H9 (cell line): ENCODE data around the gene NEMP1. TPM values are rescaled to one million over a fixed set of nuclear protein-coding genes. Genes with fewer than 3 reads are reported as not detected.
A peak's percentile ranks its signal among the peaks of the same experiment; 100 is the strongest.
"Not testable (repeated sequence)": the region's sequence is repeated elsewhere in the genome, so short reads cannot be mapped to it uniquely, and the experiment has no call there.

Experiments
- DNase-seq: peaks from one replicate; pipeline ENCODE4 v3.0.0-alpha.2; 2017
- H2AFZ ChIP-seq: one replicate; pipeline ENCODE4 v1.6.1; 2013; ENCODE audit warnings: mild to moderate bottlenecking, low read length, control low read depth, moderate library complexity
- H2AK5ac ChIP-seq: 2 replicates; pipeline ENCODE4 v1.6.1; 2013; ENCODE audit warnings: low read length, control low read depth, mixed read lengths; ENCODE audit not compliant: insufficient read length
- H2BK120ac ChIP-seq: one replicate; pipeline ENCODE4 v1.6.1; 2013; ENCODE audit warnings: low read depth, mild to moderate bottlenecking, low read length, control low read depth, inconsistent platforms; ENCODE audit not compliant: poor library complexity, severe bottlenecking
- H2BK12ac ChIP-seq: 2 replicates; pipeline ENCODE4 v1.6.1; 2013; ENCODE audit warnings: low read length, control low read depth, mixed read lengths, low read depth; ENCODE audit not compliant: insufficient read length
- H2BK15ac ChIP-seq: 2 replicates; pipeline ENCODE4 v1.6.1; 2013; ENCODE audit warnings: low read depth, low read length, control low read depth
- H2BK20ac ChIP-seq: one replicate; pipeline ENCODE4 v1.6.1; 2013; ENCODE audit warnings: low read depth, mild to moderate bottlenecking, low read length, control low read depth, inconsistent platforms; ENCODE audit not compliant: poor library complexity, severe bottlenecking
- H2BK5ac ChIP-seq: 2 replicates; pipeline ENCODE4 v1.6.1; 2013; ENCODE audit warnings: low read length, control low read depth, mixed read lengths; ENCODE audit not compliant: insufficient read length
- H3K14ac ChIP-seq: 2 replicates; pipeline ENCODE4 v1.6.1; 2013; ENCODE audit warnings: low read length, control low read depth; ENCODE audit not compliant: insufficient read depth
- H3K18ac ChIP-seq: 2 replicates; pipeline ENCODE4 v1.6.1; 2013; ENCODE audit warnings: low read depth, mild to moderate bottlenecking, mixed read lengths, low read length, control low read depth; ENCODE audit not compliant: insufficient read length
- H3K23ac ChIP-seq: 2 replicates; pipeline ENCODE4 v1.6.1; 2013; ENCODE audit warnings: low read length, control low read depth, mixed read lengths, low read depth; ENCODE audit not compliant: insufficient read length
- H3K23me2 ChIP-seq: 2 replicates; pipeline ENCODE4 v1.6.1; 2013; ENCODE audit warnings: low read depth, mild to moderate bottlenecking, mixed read lengths, low read length, control low read depth; ENCODE audit not compliant: insufficient read length, poor library complexity, severe bottlenecking
- H3K27ac ChIP-seq: 2 replicates; pipeline ENCODE4 v1.5.1; 2013; ENCODE audit warnings: low read length, control low read depth, mixed read lengths, low read depth; ENCODE audit not compliant: insufficient read length
- H3K27me3 ChIP-seq: 2 replicates; pipeline ENCODE4 v1.6.1; 2013; ENCODE audit warnings: low read length, control low read depth, inconsistent platforms; ENCODE audit not compliant: insufficient read depth
- H3K4ac ChIP-seq: 2 replicates; pipeline ENCODE4 v1.6.1; 2013; ENCODE audit warnings: low read depth, mild to moderate bottlenecking, control low read depth, inconsistent platforms, low read length, moderate library complexity
- H3K4me1 ChIP-seq: 2 replicates; pipeline ENCODE4 v1.6.1; 2013; ENCODE audit warnings: low read length, control low read depth, inconsistent platforms; ENCODE audit not compliant: insufficient read depth
- H3K4me2 ChIP-seq: 2 replicates; pipeline ENCODE4 v1.6.1; 2013; ENCODE audit warnings: low read length, control low read depth, mixed read lengths; ENCODE audit not compliant: insufficient read length, insufficient read depth
- H3K56ac ChIP-seq: 2 replicates; pipeline ENCODE4 v1.6.1; 2013; ENCODE audit warnings: low read depth, mild to moderate bottlenecking, mixed read lengths, low read length, control low read depth; ENCODE audit not compliant: insufficient read length
- H3K79me1 ChIP-seq: 2 replicates; pipeline ENCODE4 v1.6.1; 2013; ENCODE audit warnings: low read depth, mild to moderate bottlenecking, moderate library complexity, low read length, control low read depth, inconsistent platforms; ENCODE audit not compliant: insufficient read depth, poor library complexity, severe bottlenecking
- H3K79me2 ChIP-seq: 2 replicates; pipeline ENCODE4 v1.6.1; 2013; ENCODE audit warnings: low read length, control low read depth, inconsistent platforms; ENCODE audit not compliant: insufficient read depth
- H3K9ac ChIP-seq: 2 replicates; pipeline ENCODE4 v1.6.1; 2013; ENCODE audit warnings: low read length, control low read depth, mixed read lengths; ENCODE audit not compliant: insufficient read length; ENCODE audit errors: extremely low read depth
- H3K9me3 ChIP-seq: one replicate; pipeline ENCODE4 v1.6.1; 2013; ENCODE audit warnings: low read depth, low read length, inconsistent platforms; ENCODE audit not compliant: control insufficient read depth
- H3T11ph ChIP-seq: one replicate; pipeline ENCODE4 v1.6.1; 2013; ENCODE audit warnings: mild to moderate bottlenecking, low read length, control low read depth, inconsistent platforms
- H4K20me1 ChIP-seq: one replicate; pipeline ENCODE4 v1.6.1; 2013; ENCODE audit not compliant: control insufficient read depth, insufficient read length, insufficient read depth
- H4K5ac ChIP-seq: 2 replicates; pipeline ENCODE4 v1.6.1; 2013; ENCODE audit warnings: low read depth, mild to moderate bottlenecking, mixed read lengths, low read length, control low read depth; ENCODE audit not compliant: insufficient read length
- H4K8ac ChIP-seq: replicated peaks from 2 replicates; pipeline ENCODE4 v1.6.1; 2013; ENCODE audit warnings: low read length, control low read depth, mixed read lengths, low read depth; ENCODE audit not compliant: insufficient read length
- H4K91ac ChIP-seq: 2 replicates; pipeline ENCODE4 v1.6.1; 2013; ENCODE audit warnings: low read depth, mild to moderate bottlenecking, moderate library complexity, mixed read lengths, low read length, control low read depth; ENCODE audit not compliant: insufficient read length
- H3K27ac Mint-ChIP-seq, 3 experiments: 2 replicates in 2 of 3; 3 replicates in 1 of 3; pipeline ENCODE4 v1.8.0; 2020 to 2021; ENCODE audit warnings: mixed read lengths in 3 of 3, mild to moderate bottlenecking in 1 of 3, moderate library complexity in 1 of 3
- H3K27me3 Mint-ChIP-seq: 2 replicates; pipeline ENCODE4 v1.8.0; 2021; ENCODE audit warnings: low read depth, mild to moderate bottlenecking, moderate library complexity, mixed read lengths
- H3K36me3 Mint-ChIP-seq, 3 experiments: 2 replicates in 2 of 3; 3 replicates in 1 of 3; pipeline ENCODE4 v1.8.0; 2020 to 2021; ENCODE audit warnings: low read depth in 3 of 3, mixed read lengths in 3 of 3; ENCODE audit not compliant: insufficient read depth in 1 of 3
- H3K4me1 Mint-ChIP-seq, 2 experiments: 2 replicates each; pipeline ENCODE4 v1.8.0; 2020; ENCODE audit warnings: mixed read lengths in 2 of 2
- H3K4me3 Mint-ChIP-seq, 2 experiments: 2 replicates in 1 of 2; 3 replicates in 1 of 2; pipeline ENCODE4 v1.8.0; 2020 to 2021; ENCODE audit warnings: mild to moderate bottlenecking in 2 of 2, mixed read lengths in 2 of 2, moderate library complexity in 1 of 2
- H3K9me3 Mint-ChIP-seq, 2 experiments: 2 replicates in 1 of 2; 3 replicates in 1 of 2; pipeline ENCODE4 v1.8.0; 2020; ENCODE audit warnings: mild to moderate bottlenecking in 2 of 2, mixed read lengths in 2 of 2, moderate library complexity in 1 of 2
- WGBS: extraction: QIAGEN DNeasy Blood & Tissue Kit; methylation state at CpG from one replicate; pipeline ENCODE4 v1.1.7; 2013; ENCODE audit warnings: missing lambda C conversion rate, low lambda C conversion rate, mixed read lengths; ENCODE audit not compliant: insufficient read length; ENCODE audit errors: extremely low coverage; 5-methylcytosine and 5-hydroxymethylcytosine counted together
- total RNA-seq: library from RNA; stranded (reverse); gene quantifications from 2 replicates; pipeline ENCODE4 v1.2.1, GENCODE V29; 2021
- TF ChIP-seq, protein P1 (sequence below): fragments of 200-600 bp; sonication (generic); conservative IDR thresholded peaks from 3 replicates; pipeline ENCODE4 v1.8.0; 2021; ENCODE audit warnings: antibody characterized with exemption, mild to moderate bottlenecking

Gene NEMP1
- total RNA-seq, 1 experiment from 2014 or later, result 50.1 TPM

DNA sequence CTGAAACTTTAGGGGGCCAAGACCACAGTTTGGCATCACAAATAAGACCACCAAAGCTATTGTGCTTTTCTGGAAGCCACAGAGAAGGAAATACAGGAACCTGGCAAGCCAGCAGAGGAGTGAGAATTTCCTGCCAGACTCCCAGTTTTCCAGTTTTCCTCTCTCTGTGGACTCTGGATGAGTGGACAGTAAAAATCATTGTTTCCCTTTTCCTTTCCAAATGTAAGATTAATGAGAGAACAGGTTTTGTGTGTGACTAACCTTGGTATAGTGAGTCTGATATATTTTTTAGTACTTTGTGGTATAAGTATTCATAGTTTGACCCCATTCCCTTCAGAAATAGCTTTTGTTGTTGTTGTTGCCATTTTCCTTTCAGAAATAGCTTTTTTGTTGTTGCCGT lies 59.7 kb downstream of the NEMP1 start:
- H3K36me3 Mint-ChIP-seq, result no peaks in the 10 kb centered on the region

DNA sequence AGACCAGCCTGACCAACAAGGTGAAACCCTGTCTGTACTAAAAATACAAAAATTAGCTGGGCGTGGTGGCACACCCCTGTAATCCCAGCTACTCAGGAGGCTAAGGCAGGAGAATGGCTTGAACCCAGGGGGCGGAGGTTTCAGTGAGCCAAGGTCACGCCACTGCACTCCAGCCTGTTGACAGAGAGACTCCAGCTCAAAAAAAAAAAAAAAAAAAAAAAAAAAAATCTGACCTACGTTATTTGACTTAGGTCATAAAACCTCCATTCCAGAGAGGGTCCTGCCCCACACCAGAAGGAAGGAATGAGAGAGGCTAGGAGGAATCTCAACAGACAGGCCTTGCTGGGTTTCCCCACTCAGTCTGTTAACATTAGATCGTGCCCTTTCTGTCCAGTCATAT lies 60.2 kb downstream of the NEMP1 start:
- H3K4me2 ChIP-seq, result not testable (repeated sequence)
- WGBS, result no CpG with 5 or more reads among the region's 5 CpGs

More for the DNA sequence above, 59.7 kb downstream of the NEMP1 start:
- Histone ChIP-seq H3K79me1 (no peaks in the 10 kb centered on the region), H2AFZ (no peak overlapping the region), H3K4me2 (no peak overlapping the region), H3K9me3 (no peaks in the 10 kb centered on the region), H2BK20ac (no peak overlapping the region), H4K91ac (no peak overlapping the region), H3K18ac (no peak overlapping the region), H3K27ac (no peak overlapping the region), H2AK5ac (no peak overlapping the region), H4K8ac (no peak overlapping the region), H2BK5ac (no peak overlapping the region), H3K56ac (no peak overlapping the region), H2BK15ac (no peak overlapping the region), H3K4ac (no peak overlapping the region), H4K20me1 (no peaks in the 10 kb centered on the region), H4K5ac (no peak overlapping the region), H3K14ac (no peak overlapping the region), H2BK120ac (no peak overlapping the region), H3K9ac (no peak overlapping the region), H2BK12ac (no peak overlapping the region), H3K27me3 (no peaks in the 10 kb centered on the region), H3K79me2 (no peaks in the 10 kb centered on the region), H3K23me2 (no peaks in the 10 kb centered on the region), H3K4me1 (peaks cover 2% of the 10 kb centered on the region; the same call in 1 of the 2 replicates), H3T11ph (no peak overlapping the region), H3K23ac (no peak overlapping the region)
- WGBS, result no CpG with 5 or more reads among the region's 1 CpG
- Mint-ChIP-seq H3K27me3 (peaks cover 3% of the 10 kb centered on the region), H3K9me3 (no peaks in the 10 kb centered on the region), H3K27ac (peak overlapping the region in 1 of 3 experiments; percentile 59; a peak in 2 of 7 replicates), H3K4me1 (peaks cover 12 to 38% of the 10 kb centered on the region in 2 experiments), H3K4me3 (no peak overlapping the region)
- DNase-seq, result no peak
- TF ChIP-seq, protein P1, sequence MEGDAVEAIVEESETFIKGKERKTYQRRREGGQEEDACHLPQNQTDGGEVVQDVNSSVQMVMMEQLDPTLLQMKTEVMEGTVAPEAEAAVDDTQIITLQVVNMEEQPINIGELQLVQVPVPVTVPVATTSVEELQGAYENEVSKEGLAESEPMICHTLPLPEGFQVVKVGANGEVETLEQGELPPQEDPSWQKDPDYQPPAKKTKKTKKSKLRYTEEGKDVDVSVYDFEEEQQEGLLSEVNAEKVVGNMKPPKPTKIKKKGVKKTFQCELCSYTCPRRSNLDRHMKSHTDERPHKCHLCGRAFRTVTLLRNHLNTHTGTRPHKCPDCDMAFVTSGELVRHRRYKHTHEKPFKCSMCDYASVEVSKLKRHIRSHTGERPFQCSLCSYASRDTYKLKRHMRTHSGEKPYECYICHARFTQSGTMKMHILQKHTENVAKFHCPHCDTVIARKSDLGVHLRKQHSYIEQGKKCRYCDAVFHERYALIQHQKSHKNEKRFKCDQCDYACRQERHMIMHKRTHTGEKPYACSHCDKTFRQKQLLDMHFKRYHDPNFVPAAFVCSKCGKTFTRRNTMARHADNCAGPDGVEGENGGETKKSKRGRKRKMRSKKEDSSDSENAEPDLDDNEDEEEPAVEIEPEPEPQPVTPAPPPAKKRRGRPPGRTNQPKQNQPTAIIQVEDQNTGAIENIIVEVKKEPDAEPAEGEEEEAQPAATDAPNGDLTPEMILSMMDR, result no peak

More for the DNA sequence above, 60.2 kb downstream of the NEMP1 start:
- Mint-ChIP-seq H3K27ac (peak overlapping the region in 1 of 3 experiments; percentile 19; a peak in 1 of 7 replicates), H3K4me1 (peaks cover 15 to 42% of the 10 kb centered on the region in 2 experiments)
- H3K27me3 ChIP-seq, H3K9me3 Mint-ChIP-seq, H4K91ac ChIP-seq, DNase-seq, H3K4ac ChIP-seq, H3K79me1 ChIP-seq, H3K4me3 Mint-ChIP-seq, H3K56ac ChIP-seq, H2BK15ac ChIP-seq, H3K9me3 ChIP-seq, H4K5ac ChIP-seq, H2BK12ac ChIP-seq, H4K8ac ChIP-seq, H3K14ac ChIP-seq, H4K20me1 ChIP-seq, H2AFZ ChIP-seq, H2BK120ac ChIP-seq, H3K9ac ChIP-seq, H3K79me2 ChIP-seq, H3K4me1 ChIP-seq, H3K23me2 ChIP-seq, H3K18ac ChIP-seq, H2AK5ac ChIP-seq, H3K27ac ChIP-seq, H3K36me3 Mint-ChIP-seq, H2BK5ac ChIP-seq, H3K23ac ChIP-seq, H3T11ph ChIP-seq, H3K27me3 Mint-ChIP-seq, H2BK20ac ChIP-seq: not testable (repeated sequence)
